HepG2 (cell line): Measurements from ENCODE around the gene STK39.

Experiments
- ATF3 ChIP-seq: sonication (generic); formaldehyde crosslinking; IDR thresholded peaks from 2 replicates; pipeline ENCODE4 v1.4.0; 2020; ENCODE audit warnings: missing genetic modification reagents
- EZH2 ChIP-seq: conservative IDR thresholded peaks from 2 replicates; pipeline ENCODE4 v1.6.1; 2012; ENCODE audit warnings: mild to moderate bottlenecking, low read depth, low read length, moderate library complexity
- JUND ChIP-seq: sonication (generic); formaldehyde crosslinking; IDR thresholded peaks from 2 replicates; pipeline ENCODE4 v1.8.0; 2022; ENCODE audit warnings: mild to moderate bottlenecking, missing genetic modification reagents
- KLF16 ChIP-seq, 2 experiments: sonication (generic) in 1 of 2; formaldehyde crosslinking in 1 of 2; IDR thresholded peaks; 2 replicates each; pipeline versions ENCODE4 v1.6.1 to v1.8.0; 2016 to 2023; ENCODE audit warnings: missing genetic modification reagents in 2 of 2, missing compliant biosample characterization in 1 of 2
- ZBTB4 ChIP-seq: sonication (generic); formaldehyde crosslinking; IDR thresholded peaks from 2 replicates; pipeline ENCODE4 v1.4.0; 2020; ENCODE audit warnings: missing genetic modification reagents, mild to moderate bottlenecking, borderline replicate concordance
- ZNF12 ChIP-seq: sonication (generic); formaldehyde crosslinking; IDR thresholded peaks from 2 replicates; pipeline ENCODE4 v1.5.0; 2020; ENCODE audit warnings: missing genetic modification reagents
- TF ChIP-seq, protein P1 (sequence below): sonication (generic); formaldehyde crosslinking; IDR thresholded peaks from 2 replicates; pipeline ENCODE4 v1.5.0; 2020; ENCODE audit warnings: mild to moderate bottlenecking, missing genetic modification reagents, moderate library complexity

GRCh38 chr2:168246072-168246482 is 1.3 kb downstream of the STK39 start:
- TF ChIP-seq, protein P1, sequence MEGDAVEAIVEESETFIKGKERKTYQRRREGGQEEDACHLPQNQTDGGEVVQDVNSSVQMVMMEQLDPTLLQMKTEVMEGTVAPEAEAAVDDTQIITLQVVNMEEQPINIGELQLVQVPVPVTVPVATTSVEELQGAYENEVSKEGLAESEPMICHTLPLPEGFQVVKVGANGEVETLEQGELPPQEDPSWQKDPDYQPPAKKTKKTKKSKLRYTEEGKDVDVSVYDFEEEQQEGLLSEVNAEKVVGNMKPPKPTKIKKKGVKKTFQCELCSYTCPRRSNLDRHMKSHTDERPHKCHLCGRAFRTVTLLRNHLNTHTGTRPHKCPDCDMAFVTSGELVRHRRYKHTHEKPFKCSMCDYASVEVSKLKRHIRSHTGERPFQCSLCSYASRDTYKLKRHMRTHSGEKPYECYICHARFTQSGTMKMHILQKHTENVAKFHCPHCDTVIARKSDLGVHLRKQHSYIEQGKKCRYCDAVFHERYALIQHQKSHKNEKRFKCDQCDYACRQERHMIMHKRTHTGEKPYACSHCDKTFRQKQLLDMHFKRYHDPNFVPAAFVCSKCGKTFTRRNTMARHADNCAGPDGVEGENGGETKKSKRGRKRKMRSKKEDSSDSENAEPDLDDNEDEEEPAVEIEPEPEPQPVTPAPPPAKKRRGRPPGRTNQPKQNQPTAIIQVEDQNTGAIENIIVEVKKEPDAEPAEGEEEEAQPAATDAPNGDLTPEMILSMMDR (CRISPR knock-in tag) = no peak
- TF ChIP-seq KLF16 (CRISPR knock-in tag; IDR thresholded peaks at IDR 0.05) (no peak), ZNF12 (CRISPR knock-in tag) (no peak), JUND (CRISPR knock-in tag) (no peak), ATF3 (CRISPR knock-in tag) (no peak), ZBTB4 (no peak), EZH2 (no peak)
